ENCODE measurements around the gene PATJ. TPM values are rescaled to one million over a fixed set of nuclear protein-coding genes. Genes with fewer than 3 reads are reported as not detected.

The PATJ gene
- total and polyA plus RNA-seq, 2 donors (not counting 3 experiments of a cell fraction or from before 2014, with no cell fraction given), result 1.1 to 3.0 TPM

DNA sequence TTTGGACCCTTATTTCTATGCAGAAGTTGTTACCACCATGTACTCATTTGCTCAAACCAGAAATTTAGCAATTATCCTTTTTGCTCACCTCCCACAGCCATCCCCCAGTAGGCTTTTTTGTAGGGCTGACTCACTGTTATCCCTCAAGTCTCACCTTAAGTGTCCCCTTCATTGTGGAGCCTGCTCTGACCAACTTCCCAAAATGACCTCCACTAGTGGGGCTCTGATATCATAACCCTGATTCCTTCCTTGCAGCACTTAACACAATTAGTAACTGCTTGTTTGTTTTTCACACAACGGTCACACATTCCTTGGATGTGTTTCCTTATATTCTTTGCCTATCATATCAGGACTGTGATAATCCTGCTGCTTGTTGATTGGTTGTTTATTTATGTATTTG is 76.7 kb downstream of the PATJ start:
- Histone ChIP-seq H3K9me3 (replicated peaks; ENCODE audit: control insufficient read depth, insufficient read depth, low read length) (no peaks in the 10 kb centered on the region), H4K20me1 (replicated peaks; ENCODE audit: control insufficient read depth, extremely low read depth, insufficient read depth, low read length) (no peaks in the 10 kb centered on the region), H2AFZ (ENCODE audit: low read depth, low read length) (no peak overlapping the region), H3K27ac (ENCODE audit: insufficient read depth, low read depth, low read length) (no peak overlapping the region), H3K4me2 (ENCODE audit: insufficient read depth, low read length) (no peak overlapping the region), H3K4me3 (replicated peaks in 1 of 3; ENCODE audit: insufficient read depth in 1 of 3, low read depth in 1 of 3, low read length in 3 of 3) (no peak overlapping the region), H3K9ac (replicated peaks; ENCODE audit: extremely low read depth, insufficient read depth, low read length) (no peak overlapping the region), H3K9me1 (replicated peaks; ENCODE audit: control insufficient read depth, extremely low read depth, insufficient read depth, low read length) (no peaks in the 10 kb centered on the region), H3K27me3 (ENCODE audit: control insufficient read depth in 2 of 2, insufficient read depth in 2 of 2, low read length in 2 of 2) (no peaks in the 10 kb centered on the region), H3K4me1 (ENCODE audit: control insufficient read depth, extremely low read depth, insufficient read depth, low read length) (no peaks in the 10 kb centered on the region), H3K36me3 (ENCODE audit: control insufficient read depth in 2 of 2, extremely low read depth in 1 of 2, insufficient read depth in 2 of 2, low read length in 2 of 2) (no peaks in the 10 kb centered on the region), H3K79me2 (ENCODE audit: control insufficient read depth, insufficient read depth, low read length) (no peaks in the 10 kb centered on the region)
- FAIRE-seq (no peak), DNase-seq (ENCODE audit: low read depth, low spot score) (no peak)
- POLR2A ChIA-PET, result no interaction called here
- no TSS peak for BruUV-seq (replicated peaks)
- CTCF ChIA-PET, result interaction anchor here (1.3 kb wide), 1 partner anchor 34 kb away, joined by 5 read pairs; no protein-coding TSS in a partner anchor
- no peak for TF ChIP-seq JUN (IDR thresholded peaks at IDR 0.05; ENCODE audit: borderline replicate concordance, insufficient read depth, insufficient read length, low read depth)
- TF ChIP-seq MAX (IDR thresholded peaks at IDR 0.05; ENCODE audit: insufficient read depth, insufficient read length), result no peak
- no peak for TF ChIP-seq GATA2 (IDR thresholded peaks at IDR 0.05; ENCODE audit: insufficient read depth, insufficient read length, low read depth, low read length)
- TF ChIP-seq EZH2 (IDR thresholded peaks at IDR 0.05; ENCODE audit: borderline replicate concordance, low read depth, low read length, severe bottlenecking), result no peak
- TF ChIP-seq POLR2AphosphoS5 (IDR thresholded peaks at IDR 0.05; ENCODE audit: insufficient read depth, low read depth, low read length), result no peak
- no peak for TF ChIP-seq FOS (IDR thresholded peaks at IDR 0.05; ENCODE audit: borderline replicate concordance, insufficient read depth, low read length)
- TF ChIP-seq, protein P1, sequence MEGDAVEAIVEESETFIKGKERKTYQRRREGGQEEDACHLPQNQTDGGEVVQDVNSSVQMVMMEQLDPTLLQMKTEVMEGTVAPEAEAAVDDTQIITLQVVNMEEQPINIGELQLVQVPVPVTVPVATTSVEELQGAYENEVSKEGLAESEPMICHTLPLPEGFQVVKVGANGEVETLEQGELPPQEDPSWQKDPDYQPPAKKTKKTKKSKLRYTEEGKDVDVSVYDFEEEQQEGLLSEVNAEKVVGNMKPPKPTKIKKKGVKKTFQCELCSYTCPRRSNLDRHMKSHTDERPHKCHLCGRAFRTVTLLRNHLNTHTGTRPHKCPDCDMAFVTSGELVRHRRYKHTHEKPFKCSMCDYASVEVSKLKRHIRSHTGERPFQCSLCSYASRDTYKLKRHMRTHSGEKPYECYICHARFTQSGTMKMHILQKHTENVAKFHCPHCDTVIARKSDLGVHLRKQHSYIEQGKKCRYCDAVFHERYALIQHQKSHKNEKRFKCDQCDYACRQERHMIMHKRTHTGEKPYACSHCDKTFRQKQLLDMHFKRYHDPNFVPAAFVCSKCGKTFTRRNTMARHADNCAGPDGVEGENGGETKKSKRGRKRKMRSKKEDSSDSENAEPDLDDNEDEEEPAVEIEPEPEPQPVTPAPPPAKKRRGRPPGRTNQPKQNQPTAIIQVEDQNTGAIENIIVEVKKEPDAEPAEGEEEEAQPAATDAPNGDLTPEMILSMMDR (IDR thresholded peaks at IDR 0.05; ENCODE audit: extremely low read depth in 1 of 2, insufficient read depth in 1 of 2, low read depth in 1 of 2, low read length in 2 of 2), result no peak
- TF ChIP-seq POLR2A (IDR thresholded peaks at IDR 0.05; ENCODE audit: low read depth, low read length), result no peak
- TF ChIP-seq MYC (IDR thresholded peaks at IDR 0.05; ENCODE audit: low read depth, low read length), result no peak
- intact Hi-C loops (cut with micrococcal nuclease), result no loop called here
- dilution Hi-C loops (cut with MboI; ENCODE audit: extremely low pct_ligation_motif_present, low sequenced_read_pairs), result no loop called here

All from endothelial cell of umbilical vein (primary cell).